Measurements from ENCODE around the gene CD59. TPM values are rescaled to one million over a fixed set of nuclear protein-coding genes. Genes with fewer than 3 reads are reported as not detected.

The CD59 gene
- total RNA-seq, 4 donors from 2014 or later, result 190 to 448 (median 302) TPM

- no peak for TF ChIP-seq EP300 (IDR thresholded peaks at IDR 0.05)
- no peak for TF ChIP-seq POLR2A (IDR thresholded peaks at IDR 0.05)
- no peak for TF ChIP-seq CTCF (IDR thresholded peaks at IDR 0.05)
- Histone ChIP-seq H3K9me3 (no peaks in the 10 kb centered on the region), H3K27ac (peak overlapping the region in 1 of 4 donors; percentile 88), H3K27me3 (no peaks in the 10 kb centered on the region), H3K4me1 (peaks cover 3 to 63% (median 45%) of the 10 kb centered on the region in 4 donors), H3K36me3 (no peaks in the 10 kb centered on the region), H3K4me3 (no peak overlapping the region)
- WGBS, 2 donors, result 56 to 60% methylated on average over 5 of the region's 5 CpGs
- DNase-seq (ENCODE audit: low spot score in 2 of 2), result no peak
These were observed 37.3 kb downstream of the CD59 start for GRCh38 chr11:33698921-33699320.

- WGBS, 2 donors, result 68 to 74% methylated on average over 3 of the region's 3 CpGs
- H3K36me3 ChIP-seq, result no peaks in the 10 kb centered on the region
These were observed 38.2 kb downstream of the CD59 start for GRCh38 chr11:33697997-33698396.

GRCh38 chr11:33696931-33697638 lies 39.1 kb downstream of the CD59 start:
- peak overlapping the region in 1 of 4 donors; percentile 4 for H3K27ac ChIP-seq
- H3K27me3 ChIP-seq, result no peaks in the 10 kb centered on the region
- no peaks in the 10 kb centered on the region for H3K36me3 ChIP-seq
- no peak for DNase-seq (ENCODE audit: low spot score in 2 of 2)
- H3K4me1 ChIP-seq, result peaks cover 0 to 63% (median 42%) of the 10 kb centered on the region in 4 donors
- WGBS, 2 donors, result 75 to 83% methylated on average over 6 of the region's 6 CpGs
- no peaks in the 10 kb centered on the region for H3K9me3 ChIP-seq
- H3K4me3 ChIP-seq, result no peak overlapping the region
- TF ChIP-seq EP300 (IDR thresholded peaks at IDR 0.05), result no peak
- no peak for TF ChIP-seq POLR2A (IDR thresholded peaks at IDR 0.05)
- no peak for TF ChIP-seq CTCF (IDR thresholded peaks at IDR 0.05)

More at GRCh38 chr11:33697997-33698396, 38.2 kb downstream of the CD59 start:
- DNase-seq (ENCODE audit: low spot score in 2 of 2), result no peak
- H3K4me3 ChIP-seq, result no peak overlapping the region
- peaks cover under 1 to 65% (median 46%) of the 10 kb centered on the region in 4 donors for H3K4me1 ChIP-seq
- H3K27me3 ChIP-seq, result no peaks in the 10 kb centered on the region
- H3K9me3 ChIP-seq, result no peaks in the 10 kb centered on the region
- peak overlapping the region in 2 of 4 donors; percentile 47 to 53 for H3K27ac ChIP-seq
- TF ChIP-seq CTCF (IDR thresholded peaks at IDR 0.05), result no peak
- TF ChIP-seq POLR2A (IDR thresholded peaks at IDR 0.05), result no peak
- no peak for TF ChIP-seq EP300 (IDR thresholded peaks at IDR 0.05)

- Histone ChIP-seq H3K4me3 (no peak overlapping the region), H3K27me3 (no peaks in the 10 kb centered on the region), H3K36me3 (no peaks in the 10 kb centered on the region), H3K27ac (peak overlapping the region in 1 of 4 donors; percentile 94), H3K4me1 (peaks cover 0 to 63% (median 43%) of the 10 kb centered on the region in 4 donors), H3K9me3 (no peaks in the 10 kb centered on the region)
- TF ChIP-seq CTCF (IDR thresholded peaks at IDR 0.05), result no peak
- no peak for TF ChIP-seq POLR2A (IDR thresholded peaks at IDR 0.05)
- no peak for TF ChIP-seq EP300 (IDR thresholded peaks at IDR 0.05)
- WGBS, 2 donors, result 87 to 92% methylated on average over 5 of the region's 5 CpGs
- no peak for DNase-seq (ENCODE audit: low spot score in 2 of 2)
These were observed 39.8 kb downstream of the CD59 start for GRCh38 chr11:33696411-33696810.

- Histone ChIP-seq H3K27me3 (no peaks in the 10 kb centered on the region), H3K27ac (peak overlapping the region; percentile 10 to 94 (median 59)), H3K36me3 (no peaks in the 10 kb centered on the region), H3K4me1 (peaks cover 0 to 69% (median 46%) of the 10 kb centered on the region in 4 donors), H3K9me3 (no peaks in the 10 kb centered on the region), H3K4me3 (no peak overlapping the region)
- WGBS, 2 donors, result 67 to 77% methylated on average over 4 of the region's 4 CpGs
- DNase-seq (ENCODE audit: low spot score in 2 of 2), result no peak
- no peak for TF ChIP-seq CTCF (IDR thresholded peaks at IDR 0.05)
- peak; percentile 22 to 46 for TF ChIP-seq EP300 (IDR thresholded peaks at IDR 0.05)
These were observed 41.1 kb downstream of the CD59 start for GRCh38 chr11:33695051-33695566.

All from tibial nerve (tissue), 4 donors.